ENCODE results near the gene CNTNAP5.

GRCh38 chr2:124837496-124837895 is 812.4 kb downstream of the CNTNAP5 start:
- TF ChIP-seq MAZ (IDR thresholded peaks at IDR 0.05; ENCODE audit: borderline replicate concordance, low read depth, low read length) (no peak), POLR2A (IDR thresholded peaks at IDR 0.05; ENCODE audit: low read depth, low read length) (no peak), CEBPB (IDR thresholded peaks at IDR 0.05; ENCODE audit: low read depth, low read length) (no peak), RFX5 (IDR thresholded peaks at IDR 0.05; ENCODE audit: low read depth, low read length) (no peak), CHD1 (IDR thresholded peaks at IDR 0.05; ENCODE audit: low read depth, low read length) (no peak), RAD21 (IDR thresholded peaks at IDR 0.05; ENCODE audit: low read length) (no peak), RCOR1 (IDR thresholded peaks at IDR 0.05; ENCODE audit: insufficient replicate concordance, low read length) (no peak), SMC3 (IDR thresholded peaks at IDR 0.05; ENCODE audit: low read depth, low read length) (no peak), NFE2L2 (IDR thresholded peaks at IDR 0.05; ENCODE audit: low read depth, low read length) (no peak), FOS (IDR thresholded peaks at IDR 0.05; ENCODE audit: low read depth, low read length) (no peak)
- TF ChIP-seq, protein P1, sequence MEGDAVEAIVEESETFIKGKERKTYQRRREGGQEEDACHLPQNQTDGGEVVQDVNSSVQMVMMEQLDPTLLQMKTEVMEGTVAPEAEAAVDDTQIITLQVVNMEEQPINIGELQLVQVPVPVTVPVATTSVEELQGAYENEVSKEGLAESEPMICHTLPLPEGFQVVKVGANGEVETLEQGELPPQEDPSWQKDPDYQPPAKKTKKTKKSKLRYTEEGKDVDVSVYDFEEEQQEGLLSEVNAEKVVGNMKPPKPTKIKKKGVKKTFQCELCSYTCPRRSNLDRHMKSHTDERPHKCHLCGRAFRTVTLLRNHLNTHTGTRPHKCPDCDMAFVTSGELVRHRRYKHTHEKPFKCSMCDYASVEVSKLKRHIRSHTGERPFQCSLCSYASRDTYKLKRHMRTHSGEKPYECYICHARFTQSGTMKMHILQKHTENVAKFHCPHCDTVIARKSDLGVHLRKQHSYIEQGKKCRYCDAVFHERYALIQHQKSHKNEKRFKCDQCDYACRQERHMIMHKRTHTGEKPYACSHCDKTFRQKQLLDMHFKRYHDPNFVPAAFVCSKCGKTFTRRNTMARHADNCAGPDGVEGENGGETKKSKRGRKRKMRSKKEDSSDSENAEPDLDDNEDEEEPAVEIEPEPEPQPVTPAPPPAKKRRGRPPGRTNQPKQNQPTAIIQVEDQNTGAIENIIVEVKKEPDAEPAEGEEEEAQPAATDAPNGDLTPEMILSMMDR (conservative IDR thresholded peaks at IDR 0.05; ENCODE audit: low read depth, low read length): no peak
- TF ChIP-seq, protein P2, sequence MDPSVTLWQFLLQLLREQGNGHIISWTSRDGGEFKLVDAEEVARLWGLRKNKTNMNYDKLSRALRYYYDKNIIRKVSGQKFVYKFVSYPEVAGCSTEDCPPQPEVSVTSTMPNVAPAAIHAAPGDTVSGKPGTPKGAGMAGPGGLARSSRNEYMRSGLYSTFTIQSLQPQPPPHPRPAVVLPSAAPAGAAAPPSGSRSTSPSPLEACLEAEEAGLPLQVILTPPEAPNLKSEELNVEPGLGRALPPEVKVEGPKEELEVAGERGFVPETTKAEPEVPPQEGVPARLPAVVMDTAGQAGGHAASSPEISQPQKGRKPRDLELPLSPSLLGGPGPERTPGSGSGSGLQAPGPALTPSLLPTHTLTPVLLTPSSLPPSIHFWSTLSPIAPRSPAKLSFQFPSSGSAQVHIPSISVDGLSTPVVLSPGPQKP (IDR thresholded peaks at IDR 0.05; ENCODE audit: borderline replicate concordance, low read depth, low read length): no peak

Data from IMR-90 (cell line).